G401.6 (cell line): ENCODE results near the gene AIF1L.

Experiments
- FAIRE-seq: peaks from 2 replicates; lab custom pipeline; 2012; peaks lifted over from hg19 to GRCh38; lab: Jason Lieb, UNC

Gene AIF1L

GRCh38 chr9:131096269-131097125 lies at the start of gene AIF1L:
Gene AIF1L, plus strand, starts transcription at chr9:131096531. Its CDS starts 99 bp downstream, at chr9:131096630.
- FAIRE-seq: no peak

GRCh38 chr9:131046581-131047202 lies 49.6 kb upstream of the AIF1L start:
- FAIRE-seq: no peak

- no peak for FAIRE-seq
Observed at GRCh38 chr9:131048332-131048731, 48.0 kb upstream of the AIF1L start.

- no peak for FAIRE-seq
Observed at GRCh38 chr9:131048820-131049219, 47.5 kb upstream of the AIF1L start.

GRCh38 chr9:131049829-131050715 lies 46.3 kb upstream of the AIF1L start:
- no peak for FAIRE-seq

GRCh38 chr9:131050831-131051230 lies 45.5 kb upstream of the AIF1L start:
- no peak for FAIRE-seq

GRCh38 chr9:131051592-131052517 lies 44.5 kb upstream of the AIF1L start:
- FAIRE-seq: no peak

GRCh38 chr9:131053896-131054295 lies 42.4 kb upstream of the AIF1L start:
- no peak for FAIRE-seq

GRCh38 chr9:131056781-131057506 lies 39.4 kb upstream of the AIF1L start:
- FAIRE-seq: no peak

- FAIRE-seq: no peak
Observed at GRCh38 chr9:131060900-131061630, 35.3 kb upstream of the AIF1L start.

GRCh38 chr9:131062969-131063368 lies 33.4 kb upstream of the AIF1L start:
- FAIRE-seq: no peak

- no peak for FAIRE-seq
Observed at GRCh38 chr9:131065599-131065998, 30.7 kb upstream of the AIF1L start.

- no peak for FAIRE-seq
Observed at GRCh38 chr9:131067625-131068024, 28.7 kb upstream of the AIF1L start.

- no peak for FAIRE-seq
Observed at GRCh38 chr9:131068076-131068816, 28.1 kb upstream of the AIF1L start.

GRCh38 chr9:131069699-131070098 lies 26.6 kb upstream of the AIF1L start:
- no peak for FAIRE-seq

GRCh38 chr9:131072107-131072870 lies 24.0 kb upstream of the AIF1L start:
- no peak for FAIRE-seq

GRCh38 chr9:131072871-131073237 lies 23.5 kb upstream of the AIF1L start:
- no peak for FAIRE-seq

- FAIRE-seq: no peak
Observed at GRCh38 chr9:131076347-131077195, 19.8 kb upstream of the AIF1L start.
